Common myeloid progenitor, CD34-positive (primary cell): ENCODE data around the gene NEK5.

Experiments
- CTCF ChIA-PET: fragments of 350-600 bp; sonication (Branson Sonifier 250); formaldehyde crosslinking; loops from one replicate; lab custom pipeline; 2021; ENCODE audit warnings: antibody characterized with exemption; lab: Charles Lee
- POLR2A ChIA-PET: fragments of 350-600 bp; sonication (Branson Sonifier 250); formaldehyde crosslinking; loops from one replicate; lab custom pipeline; 2021; ENCODE audit warnings: antibody characterized with exemption; lab: Charles Lee
- DNase-seq, 3 donors: peaks; one replicate each; pipeline versions ENCODE4 v3.0.0 to v3.0.0-alpha.2; 2013
- H3K27ac ChIP-seq, 2 experiments: 1 replicate in 1 of 2; 2 replicates in 1 of 2; pipeline ENCODE4 v1.7.0; 2013; ENCODE audit warnings: inconsistent platforms in 2 of 2, low read length in 2 of 2, mild to moderate bottlenecking in 2 of 2, low read depth in 1 of 2, moderate library complexity in 1 of 2; ENCODE audit not compliant: severe bottlenecking in 2 of 2, insufficient read depth in 1 of 2, poor library complexity in 1 of 2
- H3K27me3 ChIP-seq, 5 experiments: replicated peaks in 2 of 5; 1 replicate in 3 of 5; 2 replicates in 2 of 5; pipeline versions ENCODE4 v1.6.1 to v1.7.0; 2013; ENCODE audit warnings: low read length in 4 of 5, mild to moderate bottlenecking in 2 of 5, moderate library complexity in 2 of 5, inconsistent platforms in 1 of 5; ENCODE audit not compliant: insufficient read depth in 5 of 5, control insufficient read depth in 4 of 5
- H3K36me3 ChIP-seq, 4 experiments: 1 replicate in 2 of 4; 2 replicates in 2 of 4; pipeline versions ENCODE4 v1.6.1 to v1.7.0; 2013; ENCODE audit warnings: low read length in 3 of 4, control low read depth in 1 of 4, mild to moderate bottlenecking in 1 of 4; ENCODE audit not compliant: control insufficient read depth in 4 of 4, insufficient read depth in 4 of 4
- H3K4me1 ChIP-seq, 4 experiments: 1 replicate in 3 of 4; 2 replicates in 1 of 4; pipeline versions ENCODE4 v1.6.1 to v1.7.1; 2013; ENCODE audit warnings: low read length in 3 of 4, mild to moderate bottlenecking in 3 of 4, control low read depth in 1 of 4, inconsistent platforms in 1 of 4, moderate library complexity in 1 of 4; ENCODE audit not compliant: control insufficient read depth in 4 of 4, insufficient read depth in 4 of 4; ENCODE audit errors: control extremely low read depth in 1 of 4
- H3K4me3 ChIP-seq, 7 experiments: 1 replicate in 4 of 7; 2 replicates in 3 of 7; pipeline versions ENCODE4 v1.5.1 to v1.7.0; 2013; ENCODE audit warnings: mild to moderate bottlenecking in 7 of 7, low read length in 6 of 7, moderate library complexity in 6 of 7, inconsistent platforms in 2 of 7, low read depth in 2 of 7, control low read depth in 1 of 7; ENCODE audit not compliant: insufficient read depth in 4 of 7, control insufficient read depth in 1 of 7; ENCODE audit errors: extremely low read depth in 1 of 7
- H3K9me3 ChIP-seq, 5 experiments: 1 replicate in 4 of 5; 2 replicates in 1 of 5; pipeline versions ENCODE4 v1.6.1 to v1.7.1; 2013; ENCODE audit warnings: low read length in 4 of 5, mild to moderate bottlenecking in 2 of 5, inconsistent platforms in 1 of 5, low read depth in 1 of 5, moderate library complexity in 1 of 5; ENCODE audit not compliant: control insufficient read depth in 4 of 5, insufficient read depth in 2 of 5; ENCODE audit errors: control extremely low read depth in 1 of 5
- WGBS: methylation state at CpG from one replicate; pipeline ENCODE4 v1.1.5; 2013; ENCODE audit not compliant: insufficient coverage; 5-methylcytosine and 5-hydroxymethylcytosine counted together

NEK5 gene

GRCh38 chr13:51998723-51999509 lies 130.0 kb downstream of the NEK5 start:
- Histone ChIP-seq H3K36me3 (no peaks in the 10 kb centered on the region), H3K4me1 (peaks cover 0 to 24% (median 20%) of the 10 kb centered on the region in 4 experiments), H3K4me3 (no peak overlapping the region), H3K9me3 (no peaks in the 10 kb centered on the region), H3K27me3 (no peaks in the 10 kb centered on the region), H3K27ac (no peak overlapping the region)
- DNase-seq: no peak
- ChIA-PET CTCF (interaction anchor here (0.7 to 3.7 kb wide), 8 partner anchors 9 to 150 kb away, joined by 3 to 27 read pairs (median 3); partner anchors contain the start of gene NEK5), POLR2A (no interaction called here)
- 84% methylated on average over 4 of the region's 6 CpGs for WGBS

DNA sequence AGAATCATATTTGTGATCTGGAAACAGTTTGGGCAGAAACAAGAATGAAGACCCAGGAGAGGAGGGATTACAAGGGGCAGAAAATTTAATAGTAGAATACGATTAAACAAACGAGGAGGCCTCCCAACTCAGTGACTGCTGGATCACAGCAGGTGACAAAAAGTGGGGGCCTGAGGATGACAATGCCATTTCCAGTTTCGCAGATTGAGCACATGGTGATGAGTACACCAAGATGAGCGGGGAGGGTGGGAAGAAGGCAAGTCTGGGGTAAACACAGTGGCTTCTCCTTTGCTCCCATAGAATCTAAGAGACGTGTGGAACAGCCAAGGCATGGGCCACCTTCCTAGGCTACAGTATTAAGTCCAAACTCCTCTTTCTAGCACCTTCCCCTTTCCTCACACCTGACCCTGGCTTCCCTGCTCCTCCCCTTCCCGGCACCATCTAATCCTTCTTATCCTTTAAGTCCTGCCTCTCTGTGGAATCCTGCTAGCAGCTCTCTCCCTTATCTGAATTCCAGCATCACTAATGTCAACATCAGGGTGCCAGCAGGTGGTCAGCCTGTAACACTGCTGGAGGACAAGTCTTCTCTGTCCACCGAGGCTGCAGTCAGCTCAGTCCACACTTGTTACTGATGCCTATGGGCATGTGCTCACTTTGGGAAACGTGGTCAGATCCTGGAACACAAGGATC lies 131.1 kb downstream of the NEK5 start:
- H3K36me3 ChIP-seq: no peaks in the 10 kb centered on the region
- H3K27me3 ChIP-seq: no peaks in the 10 kb centered on the region
- no peak for DNase-seq
- peaks cover 0 to 33% (median 20%) of the 10 kb centered on the region in 4 experiments for H3K4me1 ChIP-seq
- ChIA-PET CTCF (interaction anchor here (1.5 to 2.2 kb wide), 2 partner anchors 10 to 130 kb away, joined by 3 to 6 read pairs; no protein-coding TSS in a partner anchor), POLR2A (no interaction called here)
- H3K27ac ChIP-seq: no peak overlapping the region
- WGBS: 92% methylated on average over 7 of the region's 8 CpGs
- H3K9me3 ChIP-seq: no peaks in the 10 kb centered on the region
- no peak overlapping the region for H3K4me3 ChIP-seq

GRCh38 chr13:51997186-51997585 lies 131.7 kb downstream of the NEK5 start:
- peaks cover 0 to 34% (median 20%) of the 10 kb centered on the region in 4 experiments for H3K4me1 ChIP-seq
- no peak overlapping the region for H3K4me3 ChIP-seq
- POLR2A ChIA-PET: no interaction called here
- DNase-seq: no peak
- WGBS: no CpG with 5 or more reads among the region's 2 CpGs
- H3K27ac ChIP-seq: no peak overlapping the region
- no peaks in the 10 kb centered on the region for H3K27me3 ChIP-seq
- CTCF ChIA-PET: interaction anchor here (1.5 to 2.2 kb wide), 2 partner anchors 11 to 130 kb away, joined by 3 to 6 read pairs; no protein-coding TSS in a partner anchor
- H3K9me3 ChIP-seq: no peaks in the 10 kb centered on the region
- H3K36me3 ChIP-seq: no peaks in the 10 kb centered on the region

DNA sequence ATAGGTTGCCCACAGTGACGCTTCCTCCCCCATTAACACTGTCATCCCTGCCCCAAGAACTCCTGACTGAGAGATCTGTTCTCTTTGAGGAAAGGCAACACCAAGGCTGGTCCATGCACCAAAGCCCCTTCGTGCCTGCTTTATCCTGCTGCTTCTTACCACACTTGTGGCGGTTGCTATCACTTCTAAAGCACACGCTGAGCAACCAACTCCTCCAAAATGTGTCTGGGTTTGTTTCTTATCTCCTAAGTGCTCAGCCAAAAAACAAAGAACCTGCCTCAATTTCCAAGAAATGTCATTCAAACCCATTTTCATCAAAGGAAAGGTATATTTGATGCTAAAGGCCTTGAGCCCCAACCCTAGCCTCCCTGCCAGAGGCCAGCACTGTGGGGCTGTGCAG lies 132.2 kb downstream of the NEK5 start:
- ChIA-PET CTCF (interaction anchor here (2.2 kb wide), 1 partner anchor 11 kb away, joined by 6 read pairs; no protein-coding TSS in a partner anchor), POLR2A (no interaction called here)
- H3K27me3 ChIP-seq: no peaks in the 10 kb centered on the region
- H3K4me1 ChIP-seq: peaks cover 0 to 35% (median 20%) of the 10 kb centered on the region in 4 experiments
- 84% methylated on average over 4 of the region's 4 CpGs for WGBS
- H3K4me3 ChIP-seq: no peak overlapping the region
- no peaks in the 10 kb centered on the region for H3K36me3 ChIP-seq
- H3K27ac ChIP-seq: no peak overlapping the region
- peak in 2 of 3 donors; percentile 27 to 50 for DNase-seq
- no peaks in the 10 kb centered on the region for H3K9me3 ChIP-seq

DNA sequence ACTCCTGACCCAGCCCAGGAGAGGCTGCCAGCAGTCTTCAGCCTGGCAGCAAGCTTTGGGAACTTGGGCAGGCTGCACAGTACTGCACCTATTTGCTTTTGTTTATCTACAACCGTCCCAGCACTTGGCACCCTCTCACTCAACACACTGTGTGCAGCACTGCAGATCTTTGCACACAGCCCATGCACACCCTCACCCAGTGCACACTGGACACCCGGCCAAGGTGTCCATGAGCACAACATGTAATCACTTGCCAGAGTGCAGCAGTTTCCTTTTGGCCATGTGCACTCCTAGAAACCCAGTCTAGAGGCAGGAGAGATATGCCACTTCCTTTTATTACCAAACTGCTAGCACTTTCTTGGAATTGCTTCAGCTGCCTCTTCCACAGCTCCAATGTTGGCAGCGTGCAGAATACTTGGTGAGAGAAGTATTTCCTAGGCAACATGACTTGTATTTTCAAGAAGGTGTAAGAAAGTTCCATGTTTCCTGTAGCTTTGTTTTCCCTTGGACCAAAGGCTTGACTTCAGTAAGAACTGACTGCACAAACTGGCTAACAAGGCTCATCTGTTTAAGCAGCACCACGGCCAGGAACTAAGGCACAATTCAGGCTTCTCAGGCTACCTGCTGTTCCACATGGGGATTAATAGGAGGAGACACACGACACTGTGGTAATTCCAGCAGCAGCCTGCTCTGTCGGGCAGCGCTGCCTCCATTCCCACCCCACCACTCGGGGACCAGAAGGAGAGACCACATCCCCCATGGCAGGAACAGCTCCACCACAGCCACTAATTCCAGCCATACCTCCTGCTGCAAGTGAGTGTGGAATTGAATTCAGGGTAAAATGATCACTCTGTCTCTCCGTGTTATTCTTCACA lies 133.0 kb downstream of the NEK5 start:
- H3K4me3 ChIP-seq: peak overlapping the region in 2 of 7 experiments; percentile 58 to 71
- CTCF ChIA-PET: interaction anchor here (0.7 kb wide), 1 partner anchor 131 kb away, joined by 3 read pairs; no protein-coding TSS in a partner anchor
- H3K27ac ChIP-seq: peak overlapping the region in 1 of 2 experiments; percentile 57
- DNase-seq: peak in 2 of 3 donors; percentile 49 to 53
- H3K36me3 ChIP-seq: peaks cover 0 to 2% (median 0%) of the 10 kb centered on the region in 4 experiments
- POLR2A ChIA-PET: no interaction called here
- H3K9me3 ChIP-seq: no peaks in the 10 kb centered on the region
- 32% methylated on average over 3 of the region's 9 CpGs for WGBS
- H3K4me1 ChIP-seq: peaks cover 0 to 38% (median 20%) of the 10 kb centered on the region in 4 experiments
- H3K27me3 ChIP-seq: no peaks in the 10 kb centered on the region

- no peaks in the 10 kb centered on the region for H3K27me3 ChIP-seq
- H3K27ac ChIP-seq: peak overlapping the region; percentile 21 to 57
- peaks cover 0 to 38% (median 20%) of the 10 kb centered on the region in 4 experiments for H3K4me1 ChIP-seq
- ChIA-PET POLR2A (no interaction called here), CTCF (interaction anchor here (1.0 kb wide), 1 partner anchor 98 kb away, joined by 3 read pairs; no protein-coding TSS in a partner anchor)
- peak overlapping the region in 3 of 7 experiments; percentile 5 to 71 (median 35) for H3K4me3 ChIP-seq
- WGBS: no CpG with 5 or more reads among the region's 2 CpGs
- H3K36me3 ChIP-seq: peaks cover 0 to 2% (median 0%) of the 10 kb centered on the region in 4 experiments
- DNase-seq: peak in 1 of 3 donors; percentile 19
- H3K9me3 ChIP-seq: no peaks in the 10 kb centered on the region
Observed at GRCh38 chr13:51993713-51994112, 135.2 kb downstream of the NEK5 start.
